T-cell (primary cell): ENCODE measurements around the gene ATAT1. TPM values are rescaled to one million over a fixed set of nuclear protein-coding genes. Genes with fewer than 3 reads are reported as not detected.

Experiments used
- ATAC-seq, 4 experiments: fragments of 200-7000 bp in 3 of 4; fragments of 150-1000 bp in 1 of 4; cut with Tn5 transposase; replicated peaks in 1 of 4; 1 replicate in 3 of 4; 2 replicates in 1 of 4; pipeline ENCODE4 v1.10.0; 2021; ENCODE audit warnings: moderate library complexity in 3 of 4, mild to moderate bottlenecking in 2 of 4, moderate number of reproducible peaks in 1 of 4
- CTCF ChIA-PET, 2 donors: fragments of 300-600 bp; sonication (Branson Sonifier 250); formaldehyde crosslinking; loops; one replicate each; lab custom pipeline; 2022; ENCODE audit warnings: antibody characterized with exemption in 2 of 2; lab: Charles Lee
- POLR2A ChIA-PET, 2 donors: fragments of 300-600 bp; sonication (Branson Sonifier 250); formaldehyde crosslinking; loops; one replicate each; lab custom pipeline; 2022; ENCODE audit warnings: antibody characterized with exemption in 2 of 2; lab: Charles Lee
- DNase-seq, 35 experiments: peaks; one replicate each; pipeline versions ENCODE4 v3.0.0 to v3.0.0-alpha.2; 2013 to 2023
- H3K27ac ChIP-seq: one replicate; pipeline ENCODE4 v1.5.1; 2013; ENCODE audit warnings: low read length
- H3K27me3 ChIP-seq, 2 experiments: replicated peaks in 1 of 2; 1 replicate in 1 of 2; 2 replicates in 1 of 2; pipeline versions ENCODE4 v1.6.1 to v1.7.0; 2013; ENCODE audit warnings: low read length in 1 of 2, mixed read lengths in 1 of 2; ENCODE audit not compliant: control insufficient read depth in 2 of 2, insufficient read depth in 2 of 2; ENCODE audit errors: extremely low read depth in 1 of 2
- H3K36me3 ChIP-seq, 2 donors: 1 replicate in 1 of 2; 2 replicates in 1 of 2; pipeline versions ENCODE4 v1.6.1 to v1.7.0; 2013; ENCODE audit warnings: low read length in 1 of 2; ENCODE audit not compliant: control insufficient read depth in 2 of 2, insufficient read depth in 1 of 2; ENCODE audit errors: extremely low read depth in 1 of 2
- H3K4me1 ChIP-seq, 2 experiments: 1 replicate in 1 of 2; 2 replicates in 1 of 2; pipeline versions ENCODE4 v1.6.1 to v1.7.0; 2013; ENCODE audit warnings: low read length in 2 of 2, mixed read lengths in 1 of 2; ENCODE audit not compliant: insufficient read depth in 2 of 2, control insufficient read depth in 1 of 2; ENCODE audit errors: extremely low read depth in 1 of 2
- H3K4me3 ChIP-seq, 2 donors: 1 replicate in 1 of 2; 2 replicates in 1 of 2; pipeline versions ENCODE4 v1.5.1 to v1.7.0; 2013; ENCODE audit warnings: mild to moderate bottlenecking in 2 of 2, low read length in 1 of 2, moderate library complexity in 1 of 2; ENCODE audit not compliant: control insufficient read depth in 1 of 2; ENCODE audit errors: extremely low read depth in 1 of 2
- H3K9me3 ChIP-seq: 2 replicates; pipeline ENCODE4 v1.7.0; 2013
- H3K27ac Mint-ChIP-seq, 2 donors: one replicate each; pipeline ENCODE4 v1.8.0; 2020 to 2021; ENCODE audit warnings: mild to moderate bottlenecking in 2 of 2, mixed read lengths in 2 of 2
- H3K27me3 Mint-ChIP-seq, 2 donors: one replicate each; pipeline ENCODE4 v1.8.0; 2021 to 2022; ENCODE audit warnings: mixed read lengths in 2 of 2
- H3K36me3 Mint-ChIP-seq: one replicate; pipeline ENCODE4 v1.8.0; 2021; ENCODE audit warnings: mixed read lengths
- H3K4me1 Mint-ChIP-seq, 3 donors: one replicate each; pipeline ENCODE4 v1.8.0; 2020 to 2022; ENCODE audit warnings: mixed read lengths in 3 of 3, mild to moderate bottlenecking in 1 of 3
- H3K4me3 Mint-ChIP-seq, 3 donors: one replicate each; pipeline ENCODE4 v1.8.0; 2020 to 2022; ENCODE audit warnings: mild to moderate bottlenecking in 3 of 3, mixed read lengths in 3 of 3, moderate library complexity in 3 of 3
- H3K9me3 Mint-ChIP-seq, 3 donors: one replicate each; pipeline ENCODE4 v1.8.0; 2020 to 2022; ENCODE audit warnings: mixed read lengths in 3 of 3
- WGBS: methylation state at CpG from one replicate; pipeline ENCODE4 v1.1.5; 2013; ENCODE audit warnings: missing lambda C conversion rate; ENCODE audit not compliant: insufficient coverage; 5-methylcytosine and 5-hydroxymethylcytosine counted together
- total RNA-seq, 35 experiments: library from RNA in 6 of 35; stranded (reverse) in 6 of 35; fragments of 120-200 nt in 1 of 35; gene quantifications; one replicate each; pipeline versions ENCODE4 v1.2.1 to v1.2.4 and lab custom pipeline; 2013 to 2026

Gene ATAT1
- total RNA-seq, 5 donors from 2014 or later (not counting 1 experiment from before 2014, with no cell fraction given) = 6.9 to 11.8 (median 10.4) TPM

- ATAC-seq (no peak), DNase-seq (no peak)
- POLR2A ChIA-PET = interaction anchor here in 1 of 2 donors (0.5 kb wide), 1 partner anchor 12 kb away, joined by 5 read pairs; no protein-coding TSS in a partner anchor
- Mint-ChIP-seq H3K27me3 (no peaks in the 10 kb centered on the region), H3K9me3 (no peaks in the 10 kb centered on the region), H3K36me3 (peaks cover 46% of the 10 kb centered on the region), H3K27ac (peak overlapping the region; percentile 80 to 91), H3K4me1 (peaks cover 63 to 75% (median 72%) of the 10 kb centered on the region in 3 donors), H3K4me3 (no peak overlapping the region)
- H3K9me3 ChIP-seq = no peaks in the 10 kb centered on the region
- peaks cover 13 to 45% of the 10 kb centered on the region in 2 donors for H3K36me3 ChIP-seq
- peaks cover 36 to 49% of the 10 kb centered on the region in 2 experiments for H3K4me1 ChIP-seq
- no peaks in the 10 kb centered on the region for H3K27me3 ChIP-seq
- WGBS = 91% methylated on average over 3 of the region's 9 CpGs
- H3K4me3 ChIP-seq = no peak overlapping the region
- CTCF ChIA-PET = interaction anchor here in 1 of 2 donors (0.6 to 4.2 kb wide), 3 partner anchors 14 to 69 kb away, joined by 3 to 23 read pairs (median 3); no protein-coding TSS in a partner anchor
- peak overlapping the region; percentile 30 for H3K27ac ChIP-seq
These were observed 15.4 kb upstream of the ATAT1 start for GRCh38 chr6:30611150-30611855.

GRCh38 chr6:30611856-30612194 is 14.8 kb upstream of the ATAT1 start:
- no peak for ATAC-seq
- no peaks in the 10 kb centered on the region for H3K27me3 Mint-ChIP-seq
- peak overlapping the region; percentile 80 to 91 for H3K27ac Mint-ChIP-seq
- Histone ChIP-seq H3K9me3 (no peaks in the 10 kb centered on the region), H3K27ac (peak overlapping the region; percentile 30), H3K36me3 (peaks cover 9 to 45% of the 10 kb centered on the region in 2 donors), H3K4me1 (peaks cover 36 to 45% of the 10 kb centered on the region in 2 experiments), H3K27me3 (no peaks in the 10 kb centered on the region), H3K4me3 (no peak overlapping the region)
- peaks cover 61 to 70% (median 67%) of the 10 kb centered on the region in 3 donors for H3K4me1 Mint-ChIP-seq
- ChIA-PET POLR2A (no interaction called here), CTCF (interaction anchor here in 1 of 2 donors (1.1 to 4.2 kb wide), 2 partner anchors 70 to 148 kb away, joined by 3 to 23 read pairs; no protein-coding TSS in a partner anchor)
- peaks cover 46% of the 10 kb centered on the region for H3K36me3 Mint-ChIP-seq
- DNase-seq = no peak
- no peak overlapping the region for H3K4me3 Mint-ChIP-seq
- no CpG with 5 or more reads among the region's 2 CpGs for WGBS
- H3K9me3 Mint-ChIP-seq = no peaks in the 10 kb centered on the region

DNA sequence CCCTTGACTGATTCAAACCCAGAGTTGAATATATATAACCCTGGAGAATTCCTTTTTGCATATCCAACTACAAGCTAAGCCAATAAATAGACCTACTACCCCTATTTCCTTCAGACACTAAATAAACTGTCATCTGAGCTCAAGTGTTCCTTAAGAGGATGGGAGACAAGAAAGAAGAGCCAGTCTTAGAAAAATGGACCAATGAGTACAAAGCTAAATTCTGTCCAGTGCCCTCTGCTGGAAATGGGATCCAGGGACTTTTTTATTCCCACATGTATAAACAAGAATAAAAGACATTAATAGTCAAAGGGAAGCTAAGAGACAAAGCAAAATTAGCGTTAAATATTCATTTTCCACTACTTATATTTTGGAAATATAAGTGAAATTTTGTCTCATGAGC is 14.5 kb upstream of the ATAT1 start:
- no CpG with 5 or more reads among the region's 1 CpG for WGBS
- Histone ChIP-seq H3K9me3 (no peaks in the 10 kb centered on the region), H3K36me3 (peaks cover 9 to 43% of the 10 kb centered on the region in 2 donors), H3K4me1 (peaks cover 36 to 45% of the 10 kb centered on the region in 2 experiments), H3K4me3 (no peak overlapping the region), H3K27me3 (no peaks in the 10 kb centered on the region), H3K27ac (peak overlapping the region; percentile 30)
- peak overlapping the region; percentile 80 to 91 for H3K27ac Mint-ChIP-seq
- CTCF ChIA-PET = interaction anchor here (0.5 to 4.2 kb wide), 7 partner anchors 10 to 1039 kb away, joined by 3 to 23 read pairs (median 3); no protein-coding TSS in a partner anchor
- H3K27me3 Mint-ChIP-seq = peaks cover 0 to 2% of the 10 kb centered on the region in 2 donors
- H3K4me3 Mint-ChIP-seq = no peak overlapping the region
- POLR2A ChIA-PET = interaction anchor here (0.5 to 1.3 kb wide), 5 partner anchors 29 to 119 kb away, joined by 3 to 4 read pairs (median 3); no protein-coding TSS in a partner anchor
- ATAC-seq (no peak), DNase-seq (no peak)
- peaks cover 49% of the 10 kb centered on the region for H3K36me3 Mint-ChIP-seq
- peaks cover 61 to 71% (median 67%) of the 10 kb centered on the region in 3 donors for H3K4me1 Mint-ChIP-seq
- H3K9me3 Mint-ChIP-seq = no peaks in the 10 kb centered on the region

- Mint-ChIP-seq H3K27ac (peak overlapping the region; percentile 100), H3K4me1 (peaks cover 61 to 67% (median 62%) of the 10 kb centered on the region in 3 donors), H3K9me3 (no peaks in the 10 kb centered on the region), H3K36me3 (peaks cover 44% of the 10 kb centered on the region), H3K4me3 (peak overlapping the region in 1 of 3 donors; percentile 93), H3K27me3 (peaks cover 0 to 2% of the 10 kb centered on the region in 2 donors)
- Histone ChIP-seq H3K4me3 (no peak overlapping the region), H3K36me3 (peaks cover 6 to 37% of the 10 kb centered on the region in 2 donors), H3K27me3 (no peaks in the 10 kb centered on the region), H3K9me3 (no peaks in the 10 kb centered on the region), H3K4me1 (peaks cover 36 to 45% of the 10 kb centered on the region in 2 experiments), H3K27ac (peak overlapping the region; percentile 100)
- CTCF ChIA-PET = interaction anchor here (0.5 to 4.2 kb wide), 10 partner anchors 8 to 1038 kb away, joined by 3 to 23 read pairs (median 3); no protein-coding TSS in a partner anchor
- ATAC-seq (no peak), DNase-seq (no peak)
- POLR2A ChIA-PET = interaction anchor here (0.5 to 3.1 kb wide), 11 partner anchors 8 to 1560 kb away, joined by 3 to 12 read pairs (median 3); no protein-coding TSS in a partner anchor
- 100% methylated on average over 1 of the region's 6 CpGs for WGBS
These were observed 13.9 kb upstream of the ATAT1 start for GRCh38 chr6:30612687-30613248.

GRCh38 chr6:30613251-30614043 is 13.2 kb upstream of the ATAT1 start:
- Mint-ChIP-seq H3K9me3 (no peaks in the 10 kb centered on the region), H3K36me3 (peaks cover 43% of the 10 kb centered on the region), H3K27ac (peak overlapping the region; percentile 100), H3K4me1 (peaks cover 63 to 67% (median 63%) of the 10 kb centered on the region in 3 donors), H3K27me3 (peaks cover 0 to 2% of the 10 kb centered on the region in 2 donors), H3K4me3 (peak overlapping the region; percentile 93 to 100 (median 98))
- CTCF ChIA-PET = interaction anchor here (0.7 to 4.2 kb wide), 10 partner anchors 8 to 293 kb away, joined by 3 to 23 read pairs (median 3); no protein-coding TSS in a partner anchor
- DNase-seq (no peak), ATAC-seq (no peak)
- POLR2A ChIA-PET = interaction anchor here (0.5 to 3.1 kb wide), 12 partner anchors 8 to 1559 kb away, joined by 3 to 14 read pairs (median 4); partner anchors contain the start of genes MDC1 (in 1 of the 2) and NFKBIL1 (in 1 of the 2)
- Histone ChIP-seq H3K27ac (peak overlapping the region; percentile 100), H3K9me3 (no peaks in the 10 kb centered on the region), H3K4me1 (peaks cover 42 to 49% of the 10 kb centered on the region in 2 experiments), H3K36me3 (peaks cover 5 to 31% of the 10 kb centered on the region in 2 donors), H3K4me3 (no peak overlapping the region), H3K27me3 (no peaks in the 10 kb centered on the region)
